ENCODE data around the gene IL25.
"Not testable (repeated sequence)": the region's sequence is repeated elsewhere in the genome, so short reads cannot be mapped to it uniquely, and the experiment has no call there.

Gene IL25

GRCh38 chr14:23409475-23409874, 36.9 kb downstream of the IL25 start:
- no peak for DNase-seq (ENCODE audit: low read depth)

DNA sequence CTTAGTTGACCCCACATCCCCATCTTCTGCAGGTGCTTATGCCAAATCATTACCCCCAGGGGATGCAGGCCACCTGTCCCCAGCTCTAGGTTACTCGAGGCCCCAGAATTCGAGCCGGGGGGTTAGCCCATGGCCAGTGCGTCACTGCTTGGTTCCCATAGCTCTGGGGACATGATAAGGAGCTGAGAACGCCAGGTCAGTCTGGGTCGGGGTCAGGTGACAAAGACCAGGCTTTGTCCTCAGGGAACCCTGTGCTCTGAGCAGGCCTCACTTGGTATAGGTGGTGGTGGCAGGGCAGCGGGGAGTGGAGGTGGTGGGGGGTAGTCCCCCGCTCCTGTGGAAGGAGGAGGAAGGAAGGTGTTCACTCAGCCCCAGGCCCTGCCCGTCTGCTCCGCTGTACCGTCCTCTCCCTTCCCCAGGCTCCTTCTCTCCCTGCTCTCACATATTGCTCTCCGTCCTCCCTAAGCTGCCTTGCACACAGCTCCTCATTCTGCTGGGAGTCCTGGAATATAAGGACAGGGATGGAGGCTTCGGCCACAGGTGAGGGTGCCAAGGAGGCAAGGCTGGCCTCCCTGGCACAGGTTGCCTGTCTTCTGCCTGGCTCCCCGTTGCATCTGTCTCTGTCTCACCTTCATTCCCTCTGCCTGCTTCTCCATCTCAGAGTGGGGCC, 37.5 kb downstream of the IL25 start:
- no peak for DNase-seq (ENCODE audit: low read depth)

DNA sequence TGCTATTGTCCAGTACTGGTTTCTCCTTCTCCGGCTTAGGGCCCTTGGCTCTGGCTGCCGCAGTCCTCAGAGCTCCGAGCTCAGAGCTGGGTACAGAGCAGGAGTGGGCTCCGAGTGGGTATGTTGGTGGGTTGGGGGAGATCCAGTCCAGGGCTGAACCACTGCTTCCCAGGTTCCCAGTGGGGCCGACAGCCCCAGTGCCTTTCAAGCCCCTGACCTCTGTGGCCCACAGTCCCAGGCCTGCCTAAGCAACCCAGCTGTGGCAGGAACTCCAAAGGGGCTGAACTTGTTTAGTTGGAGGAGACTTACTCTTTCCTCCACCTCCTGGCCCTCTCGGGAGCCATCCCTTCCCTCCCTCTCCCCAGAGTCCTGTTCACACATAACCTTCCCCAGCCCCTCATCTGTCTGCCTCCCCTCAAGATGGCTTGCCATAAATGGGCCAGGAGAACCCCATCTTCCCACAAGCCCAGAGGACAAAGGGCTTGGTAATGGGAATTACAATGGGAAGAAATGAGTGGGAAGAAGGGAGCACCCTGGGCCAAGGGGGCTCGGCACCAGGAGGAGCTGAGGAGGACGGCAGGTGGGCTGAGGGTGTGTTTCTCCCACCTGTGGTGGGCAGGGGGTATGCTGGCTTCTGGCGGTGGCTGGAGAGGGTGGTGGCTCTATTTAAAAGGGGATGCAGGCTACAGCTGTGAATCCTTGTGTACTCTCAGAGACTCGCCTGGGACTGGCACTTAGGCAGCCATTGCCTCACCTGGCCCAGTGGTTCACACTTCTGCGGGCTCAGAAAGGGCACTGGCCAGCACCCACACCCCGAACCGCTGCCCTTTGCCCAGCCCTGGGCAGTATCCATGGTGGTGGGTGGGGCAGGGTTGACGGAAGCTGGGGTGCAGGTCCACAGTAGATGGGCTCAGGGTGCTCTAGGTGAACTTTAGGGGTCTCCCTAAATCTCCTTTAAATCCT, 39.2 kb downstream of the IL25 start:
- DNase-seq (ENCODE audit: low read depth): no peak

- DNase-seq (ENCODE audit: low read depth): no peak
These were observed 41.1 kb downstream of the IL25 start for GRCh38 chr14:23413681-23414080.

- DNase-seq (ENCODE audit: low read depth): no peak
These were observed 41.6 kb downstream of the IL25 start for GRCh38 chr14:23414254-23414653.

- no peak for DNase-seq (ENCODE audit: low read depth)
These were observed 42.6 kb downstream of the IL25 start for GRCh38 chr14:23414906-23415820.

- no peak for DNase-seq (ENCODE audit: low read depth)
These were observed 43.5 kb downstream of the IL25 start for GRCh38 chr14:23415821-23416778.

GRCh38 chr14:23416801-23417200, 44.2 kb downstream of the IL25 start:
- no peak for DNase-seq (ENCODE audit: low read depth)

GRCh38 chr14:23417269-23417668, 44.7 kb downstream of the IL25 start:
- not testable (repeated sequence) for DNase-seq (ENCODE audit: low read depth)

GRCh38 chr14:23418021-23418420, 45.4 kb downstream of the IL25 start:
- no peak for DNase-seq (ENCODE audit: low read depth)

- not testable (repeated sequence) for DNase-seq (ENCODE audit: low read depth)
These were observed 47.0 kb downstream of the IL25 start for GRCh38 chr14:23419646-23420045.

DNA sequence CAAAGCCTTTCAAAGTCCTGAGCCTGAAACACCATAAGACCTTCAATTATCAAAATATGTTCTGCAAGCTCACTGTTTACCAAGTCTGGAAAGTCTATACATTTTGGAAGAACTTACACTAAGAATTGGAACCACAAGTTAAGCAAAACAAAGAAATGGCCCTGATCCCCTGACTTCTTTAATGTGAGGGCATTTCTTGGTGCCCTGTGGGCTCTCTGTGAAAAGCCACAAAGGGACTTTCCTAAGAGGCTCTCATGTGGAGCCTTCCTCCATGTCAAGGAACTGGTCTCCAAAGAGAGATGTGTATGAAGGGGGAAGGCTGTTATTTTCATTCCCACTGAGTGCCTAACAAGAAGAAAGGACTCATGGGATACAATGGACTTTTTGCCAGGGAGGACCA, 49.0 kb downstream of the IL25 start:
- no peak for DNase-seq (ENCODE audit: low read depth)

DNA sequence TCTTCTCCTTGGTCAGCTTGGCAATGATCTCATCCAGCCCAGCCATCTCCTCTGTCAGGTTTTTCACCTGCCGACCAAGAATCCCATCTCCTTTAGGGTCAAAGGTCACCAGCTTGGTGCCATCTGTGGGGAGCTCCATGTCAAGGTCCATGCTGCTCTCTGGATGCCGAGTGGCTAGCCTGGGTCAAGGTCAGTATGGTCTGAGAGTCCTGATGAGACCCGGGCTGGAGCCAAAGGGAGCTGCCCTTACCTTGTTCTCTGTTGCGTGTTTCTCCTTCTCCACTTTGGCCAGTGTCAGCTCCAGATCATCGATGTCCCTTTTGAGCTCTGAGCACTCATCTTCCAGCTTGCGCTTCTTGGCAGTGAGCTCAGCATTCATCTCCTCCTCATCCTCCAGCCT, 51.0 kb downstream of the IL25 start:
- DNase-seq (ENCODE audit: low read depth): no peak

GRCh38 chr14:23425169-23425568, 52.6 kb downstream of the IL25 start:
- no peak for DNase-seq (ENCODE audit: low read depth)

DNA sequence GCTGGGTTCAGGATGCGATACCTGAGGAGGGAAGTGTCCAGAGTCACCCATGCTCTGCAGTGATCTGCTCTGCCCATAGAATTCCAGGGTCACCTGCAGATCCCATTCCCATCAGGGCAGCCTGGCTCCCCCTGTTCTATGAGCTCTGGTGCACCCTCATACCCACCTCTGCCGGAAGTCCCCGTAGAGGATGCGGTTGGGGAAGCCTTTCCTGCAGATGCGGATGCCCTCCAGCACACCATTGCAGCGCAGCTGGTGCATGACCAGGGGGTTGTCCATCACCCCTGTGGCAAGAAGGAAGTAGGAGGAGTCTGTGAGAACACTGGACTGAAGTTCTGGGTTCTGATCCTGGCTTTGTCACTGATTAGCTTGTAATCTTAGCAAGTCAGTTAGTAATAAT, 53.2 kb downstream of the IL25 start:
- DNase-seq (ENCODE audit: low read depth): not testable (repeated sequence)
